ENCODE measurements around the gene ZNF45.
"Not testable (repeated sequence)": the region's sequence is repeated elsewhere in the genome, so short reads cannot be mapped to it uniquely, and the experiment has no call there.

The ZNF45 gene

DNA sequence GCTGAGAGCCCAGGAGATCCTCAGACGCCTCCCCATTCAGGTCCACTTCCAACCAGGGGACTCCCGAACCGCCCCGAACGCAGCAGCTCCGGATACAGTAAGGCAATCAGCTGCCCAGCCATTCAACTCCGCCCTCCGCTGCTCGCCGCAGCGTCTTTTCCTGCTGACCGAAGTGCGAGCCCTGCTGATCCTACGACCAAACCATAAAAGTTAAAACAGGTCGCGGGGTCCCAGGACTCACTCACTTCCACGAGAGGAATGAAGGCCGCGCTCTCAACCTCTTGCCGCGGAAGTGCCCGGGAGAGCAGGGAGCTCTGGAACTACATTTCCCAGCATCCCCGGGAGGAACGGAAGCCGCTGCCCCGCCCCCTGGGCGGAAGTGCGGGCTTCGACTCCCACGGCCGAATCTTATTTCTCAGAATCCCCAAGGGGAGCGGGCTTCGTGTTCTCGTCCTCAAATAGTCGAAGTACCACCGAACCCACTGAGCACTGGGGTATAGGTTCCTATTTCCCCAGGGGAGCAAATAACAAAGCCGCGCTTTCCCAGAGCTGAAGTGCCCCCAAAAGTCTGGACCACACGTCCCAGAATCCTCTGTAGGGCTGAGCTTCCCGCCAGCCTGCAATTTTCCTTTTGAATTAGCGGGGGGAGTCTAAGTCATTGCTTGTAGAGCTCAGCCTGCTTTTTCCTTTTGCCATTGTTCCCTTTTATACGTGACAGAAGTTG lies at the start of gene ZNF45:
TSS of gene ZNF45 (minus strand) at position 298 of the 724 bp plus-strand sequence. CDS start 13,097 bp downstream, outside the sequence.
- peak; percentile 92 for DNase-seq

DNA sequence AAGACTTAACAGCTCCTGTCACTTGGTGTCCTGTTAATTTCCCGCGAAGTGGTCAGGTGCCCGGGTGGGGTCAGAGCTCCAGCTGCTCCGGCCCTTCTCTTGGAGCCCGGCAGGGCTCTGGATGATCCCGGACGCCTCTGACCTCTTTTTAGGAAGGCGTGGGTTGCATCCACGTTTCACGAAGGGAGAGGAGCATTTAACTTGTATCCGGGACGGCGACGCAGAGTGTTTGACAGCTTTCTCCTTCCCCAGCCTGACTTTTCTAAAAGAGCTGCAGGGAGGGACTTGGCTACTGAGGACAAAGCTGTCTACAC lies 49.6 kb upstream of the ZNF45 start:
- no peak for DNase-seq

GRCh38 chr19:43983912-43984686 lies 49.0 kb upstream of the ZNF45 start, which contains the start of gene ZNF155:
TSS of gene ZNF155 (plus strand) at chr19:43984188. CDS start at chr19:43988544, 4,356 bp downstream.
- DNase-seq = peak; percentile 97 to 98

- DNase-seq = no peak
Observed at GRCh38 chr19:43983544-43983911, 48.4 kb upstream of the ZNF45 start.

GRCh38 chr19:43976732-43977131 lies 41.6 kb upstream of the ZNF45 start:
- DNase-seq = no peak

DNA sequence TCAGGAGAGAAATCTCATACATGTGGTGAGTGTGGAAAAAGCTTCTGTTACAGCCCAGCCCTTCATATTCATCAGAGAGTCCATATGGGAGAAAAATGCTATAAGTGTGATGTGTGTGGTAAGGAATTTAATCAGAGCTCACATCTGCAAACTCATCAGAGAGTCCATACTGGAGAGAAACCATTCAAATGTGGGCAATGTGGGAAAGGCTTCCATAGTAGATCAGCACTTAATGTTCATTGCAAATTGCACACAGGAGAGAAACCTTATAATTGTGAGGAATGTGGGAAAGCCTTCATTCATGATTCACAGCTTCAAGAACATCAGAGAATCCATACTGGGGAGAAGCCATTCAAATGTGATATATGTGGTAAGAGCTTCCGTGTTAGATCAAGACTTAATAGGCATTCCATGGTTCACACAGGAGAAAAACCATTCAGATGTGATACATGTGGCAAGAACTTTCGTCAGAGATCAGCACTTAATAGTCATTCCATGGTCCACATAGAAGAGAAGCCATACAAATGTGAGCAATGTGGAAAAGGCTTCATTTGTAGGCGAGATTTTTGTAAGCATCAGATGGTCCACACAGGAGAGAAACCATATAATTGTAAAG lies 31.1 kb upstream of the ZNF45 start:
- DNase-seq = no peak

DNA sequence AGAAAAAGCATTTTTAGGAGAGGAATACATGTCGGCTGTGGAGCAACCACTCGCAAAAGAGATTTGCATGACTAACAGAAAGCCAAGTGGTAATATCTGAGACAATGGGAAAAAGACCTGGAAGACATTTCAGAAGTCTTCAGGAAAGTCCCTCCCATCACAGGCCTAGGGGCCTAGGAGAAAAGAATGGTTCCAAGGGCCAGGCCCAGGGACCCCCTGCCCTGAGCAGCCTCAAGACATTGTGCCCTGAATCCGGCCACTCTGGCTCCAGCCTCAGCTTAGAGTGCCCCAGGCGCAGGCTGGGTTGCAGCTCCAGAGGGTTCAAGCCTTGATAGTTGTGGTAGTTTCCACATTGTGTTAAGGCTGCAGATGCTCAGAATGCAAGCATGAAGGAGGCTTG lies 25.3 kb upstream of the ZNF45 start:
- no peak for DNase-seq

DNA sequence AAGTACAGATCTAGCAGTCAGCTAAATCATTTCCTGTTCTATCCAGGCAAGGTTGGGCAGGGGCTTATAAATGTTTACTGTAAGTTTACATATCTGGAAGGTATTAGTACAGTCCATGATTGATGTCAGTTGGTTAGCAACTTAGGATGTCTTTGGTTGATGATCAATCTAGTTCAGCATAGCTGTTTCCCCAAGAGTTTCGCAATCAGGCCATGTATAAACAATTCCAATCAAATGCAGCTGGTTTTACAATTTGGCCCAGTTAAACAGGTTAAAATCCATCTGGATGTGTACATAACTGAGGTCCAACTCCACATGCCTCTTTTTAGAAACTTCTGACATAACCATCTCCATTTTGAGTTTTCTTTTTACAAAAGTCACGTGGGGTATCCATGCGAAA lies 22.8 kb upstream of the ZNF45 start:
- DNase-seq = no peak

GRCh38 chr19:43956827-43957226 lies 21.7 kb upstream of the ZNF45 start:
- DNase-seq = no peak

DNA sequence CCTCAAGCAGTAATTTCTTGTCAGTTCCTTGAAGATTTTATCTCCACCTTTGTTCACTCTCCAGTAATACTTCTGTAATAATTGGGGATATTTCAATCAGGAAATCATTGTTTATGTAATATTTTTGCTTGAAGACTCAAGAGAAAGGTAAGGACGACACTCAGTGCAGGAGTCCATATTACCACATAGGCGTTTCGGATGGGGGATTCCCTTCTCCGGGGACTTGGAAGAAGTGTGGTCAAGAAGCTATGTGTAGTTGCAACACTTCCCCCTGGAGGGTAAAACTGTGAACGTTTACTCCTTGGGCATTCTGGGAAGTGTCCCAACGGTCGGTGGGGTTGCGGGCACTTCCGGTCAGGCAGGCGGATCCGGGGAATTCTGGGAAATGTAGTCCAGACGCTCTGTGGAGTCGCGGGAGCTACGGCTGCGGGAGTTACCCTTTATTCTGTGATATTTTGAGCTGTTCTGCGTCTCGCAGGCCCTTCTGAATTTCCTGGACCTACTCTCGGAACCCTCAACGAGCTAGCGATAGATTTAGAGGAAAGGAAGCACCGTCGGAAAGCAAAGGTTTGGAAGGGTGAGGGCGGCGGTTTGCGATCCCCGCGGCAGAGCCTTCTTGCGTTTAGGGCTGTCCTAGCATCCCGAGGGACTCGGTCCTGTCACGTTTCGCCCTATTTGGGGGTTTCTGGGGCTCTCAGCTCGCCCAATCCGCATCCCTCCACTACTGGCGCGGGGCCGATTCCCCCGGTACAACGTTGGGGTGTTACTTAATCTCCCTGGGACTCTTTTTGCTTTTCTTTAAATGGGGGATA lies 16.0 kb upstream of the ZNF45 start, which contains the start of gene ZNF221:
TSS of gene ZNF221 (plus strand) at position 395 of the 812 bp plus-strand sequence. CDS start 11,499 bp downstream, outside the sequence.
- peak; percentile 96 to 98 for DNase-seq

DNA sequence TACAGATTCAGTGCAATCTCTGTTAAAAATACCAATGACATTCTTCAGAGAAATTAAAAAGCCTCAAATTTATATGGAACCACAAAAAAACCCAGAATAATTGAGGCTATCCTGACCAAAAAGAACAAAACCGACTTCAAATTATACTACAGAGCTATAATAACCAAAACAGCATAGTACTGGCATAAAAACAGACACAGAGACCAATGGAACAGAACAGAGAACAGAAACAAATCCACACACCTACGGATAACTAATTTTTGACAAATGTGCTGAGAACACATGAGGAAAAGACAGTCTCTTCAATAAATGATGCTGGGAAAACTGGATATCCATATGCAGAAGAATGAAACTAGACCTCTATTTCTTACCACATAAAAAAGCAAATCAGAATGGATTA lies 14.7 kb upstream of the ZNF45 start:
- DNase-seq = not testable (repeated sequence)

GRCh38 chr19:43947412-43947811 lies 12.3 kb upstream of the ZNF45 start:
- DNase-seq = not testable (repeated sequence)

DNA sequence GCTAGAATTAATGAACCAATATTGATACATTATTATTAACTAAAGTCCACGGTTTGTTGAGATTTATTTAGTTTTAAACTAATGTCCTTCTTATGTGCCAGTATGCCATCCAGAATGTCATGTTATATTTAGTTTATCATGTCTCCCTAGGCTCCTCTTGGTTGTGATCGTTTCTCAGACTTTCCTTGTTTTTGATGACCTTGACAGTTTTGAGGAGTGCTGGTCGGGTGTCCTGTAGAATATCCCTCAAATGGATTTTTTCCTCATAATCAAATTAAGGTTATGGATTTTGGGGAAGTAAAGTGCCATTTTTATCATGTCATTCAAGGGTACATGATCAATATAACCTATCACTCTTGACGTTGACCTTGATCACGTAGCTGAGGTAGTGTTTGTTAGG lies 6.1 kb upstream of the ZNF45 start:
- no peak for DNase-seq

DNA sequence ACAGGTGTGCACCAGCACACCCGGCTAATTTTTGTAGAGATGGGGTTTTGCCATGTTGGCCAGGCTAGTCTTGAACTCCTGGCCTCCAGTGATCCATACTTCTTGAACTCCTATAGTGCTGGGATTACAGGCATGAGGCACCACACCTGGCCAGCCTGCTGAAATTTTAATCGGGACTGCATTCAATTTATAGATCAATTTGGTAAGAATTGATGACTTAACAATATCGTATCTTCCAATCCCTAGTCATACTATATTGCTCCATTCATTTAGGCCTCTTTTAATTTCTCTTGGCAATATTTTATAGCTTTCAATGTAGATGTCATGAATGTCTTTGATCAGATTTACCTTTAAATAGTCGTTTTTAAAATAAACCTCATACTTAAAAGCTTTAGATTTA lies 5.6 kb upstream of the ZNF45 start:
- DNase-seq = no peak

- DNase-seq = no peak
Observed at GRCh38 chr19:43939557-43940260, 4.6 kb upstream of the ZNF45 start.

DNA sequence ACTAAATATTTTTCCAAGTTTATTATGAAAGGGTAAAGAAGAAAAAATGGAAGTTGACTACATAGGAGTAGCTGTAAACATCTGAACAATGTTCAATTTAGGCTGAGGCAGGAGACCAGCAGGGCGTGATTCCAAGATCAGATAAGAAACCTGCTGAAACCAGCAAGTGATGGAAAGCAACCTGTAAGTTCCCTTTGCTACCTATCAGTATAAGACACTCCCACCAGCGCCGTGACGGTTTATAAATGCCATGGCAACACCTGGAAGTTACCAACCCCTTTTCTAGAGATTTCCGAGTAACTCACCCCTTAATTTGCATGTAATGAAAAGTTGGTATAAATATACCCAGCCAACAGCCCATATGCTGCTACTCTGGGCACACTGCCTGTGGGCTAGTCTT lies 1.1 kb upstream of the ZNF45 start:
- DNase-seq = no peak

DNA sequence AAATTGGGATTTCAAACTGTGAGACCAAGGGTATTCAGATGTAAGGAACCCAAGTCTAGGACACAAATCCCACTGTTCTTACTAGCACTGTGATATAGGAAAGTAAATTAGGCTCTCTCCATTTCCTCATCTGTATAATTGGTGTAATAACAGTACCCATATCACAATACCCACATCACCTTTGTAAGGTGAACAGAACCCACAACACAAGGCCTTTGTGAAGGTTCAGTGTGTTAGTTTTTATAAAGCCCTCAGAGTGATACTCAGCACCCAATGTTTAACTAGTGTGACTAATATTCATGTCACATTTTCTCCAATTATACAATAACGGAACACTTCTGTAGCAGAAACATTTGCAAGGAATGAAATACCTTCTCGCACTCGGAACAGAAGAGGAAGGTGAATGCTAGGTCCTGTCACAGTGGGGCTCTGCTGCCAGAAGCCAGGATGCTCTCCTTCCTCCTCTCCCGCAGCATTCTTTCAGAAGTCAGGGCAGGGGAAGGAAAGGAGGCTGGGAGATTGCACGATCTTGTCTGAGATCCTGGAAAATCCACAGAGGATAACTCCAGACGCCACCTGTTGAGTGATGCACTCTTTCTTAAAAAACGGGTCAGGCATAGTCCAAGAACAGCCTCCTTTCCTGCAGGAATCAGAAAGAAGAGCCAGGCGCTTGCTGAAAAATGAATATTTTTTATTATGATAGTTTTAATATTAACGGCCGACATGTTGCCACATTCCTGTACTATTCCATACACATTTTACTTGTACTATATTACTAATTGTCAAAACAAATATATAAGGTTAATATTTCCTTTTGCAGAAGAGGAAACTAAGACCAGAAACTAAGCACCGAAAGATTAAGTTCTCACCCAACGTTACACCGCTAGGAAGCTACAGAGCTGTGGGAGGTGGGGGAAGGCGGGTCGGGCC lies 762 bp downstream of the ZNF45 start:
- no peak for DNase-seq

GRCh38 chr19:43928820-43929219 lies 6.3 kb downstream of the ZNF45 start:
- DNase-seq = no peak

GRCh38 chr19:43923875-43924274 lies 11.2 kb downstream of the ZNF45 start:
- DNase-seq = no peak

- no peak for DNase-seq
Observed at GRCh38 chr19:43914051-43914450, 21.0 kb downstream of the ZNF45 start.

GRCh38 chr19:43913383-43913782 lies 21.7 kb downstream of the ZNF45 start:
- no peak for DNase-seq

Measured in NCI-H1930 (cell line).